NCI-H2171 (cell line): Measurements from ENCODE around the gene CCDC187.
"Not testable (repeated sequence)": the region's sequence is repeated elsewhere in the genome, so short reads cannot be mapped to it uniquely, and the experiment has no call there.

Experiments
- DNase-seq: peaks from one replicate; lab custom pipeline; 2025; lab: John Stamatoyannopoulos, UW

The CCDC187 gene

GRCh38 chr9:136326761-136327303 lies 22.9 kb upstream of the CCDC187 start:
- no peak for DNase-seq

GRCh38 chr9:136326061-136326760 lies 22.3 kb upstream of the CCDC187 start:
- DNase-seq: peak; percentile 77

GRCh38 chr9:136325358-136325757 lies 21.5 kb upstream of the CCDC187 start:
- no peak for DNase-seq

- no peak for DNase-seq
These were observed 20.8 kb upstream of the CCDC187 start for GRCh38 chr9:136324501-136325300.

- DNase-seq: peak; percentile 93
These were observed 19.5 kb upstream of the CCDC187 start for GRCh38 chr9:136323371-136323789.

GRCh38 chr9:136322756-136323330 lies 18.9 kb upstream of the CCDC187 start:
- no peak for DNase-seq

GRCh38 chr9:136321561-136321960 lies 17.7 kb upstream of the CCDC187 start:
- DNase-seq: no peak

GRCh38 chr9:136320972-136321371 lies 17.1 kb upstream of the CCDC187 start:
- DNase-seq: not testable (repeated sequence)

- not testable (repeated sequence) for DNase-seq
These were observed 16.1 kb upstream of the CCDC187 start for GRCh38 chr9:136319955-136320354.

GRCh38 chr9:136319244-136319643 lies 15.3 kb upstream of the CCDC187 start:
- not testable (repeated sequence) for DNase-seq

- DNase-seq: no peak
These were observed 14.9 kb upstream of the CCDC187 start for GRCh38 chr9:136318776-136319241.

GRCh38 chr9:136318111-136318775 lies 14.3 kb upstream of the CCDC187 start:
- no peak for DNase-seq

GRCh38 chr9:136317695-136318094 lies 13.8 kb upstream of the CCDC187 start:
- no peak for DNase-seq

GRCh38 chr9:136316896-136317676 lies 13.2 kb upstream of the CCDC187 start:
- DNase-seq: peak; percentile 89

GRCh38 chr9:136316271-136316751 lies 12.4 kb upstream of the CCDC187 start:
- DNase-seq: no peak

- no peak for DNase-seq
These were observed 11.1 kb upstream of the CCDC187 start for GRCh38 chr9:136314944-136315343.

- DNase-seq: no peak
These were observed 10.1 kb upstream of the CCDC187 start for GRCh38 chr9:136314056-136314416.

GRCh38 chr9:136313111-136314055 lies 9.5 kb upstream of the CCDC187 start:
- DNase-seq: no peak

GRCh38 chr9:136312436-136312835 lies 8.5 kb upstream of the CCDC187 start:
- peak; percentile 30 for DNase-seq

- no peak for DNase-seq
These were observed 8.1 kb upstream of the CCDC187 start for GRCh38 chr9:136312009-136312375.
